Jurkat, Clone E6-1 (cell line): Measurements from ENCODE around the gene ZNF532.
"Not testable (repeated sequence)": the region's sequence is repeated elsewhere in the genome, so short reads cannot be mapped to it uniquely, and the experiment has no call there.

Experiments used
- DNase-seq: peaks from one replicate; pipeline ENCODE4 v3.0.0-alpha.2; 2011; ENCODE audit warnings: low read depth, low spot score
- H3K4me3 ChIP-seq: 2 replicates; pipeline ENCODE4 v1.5.1; 2011; ENCODE audit warnings: mild to moderate bottlenecking, low read length, control low read depth, moderate library complexity

The ZNF532 gene

GRCh38 chr18:58894930-58895329 is 30.3 kb downstream of the ZNF532 start:
- H3K4me3 ChIP-seq, result no peak overlapping the region
- no peak for DNase-seq

- H3K4me3 ChIP-seq, result no peak overlapping the region
- no peak for DNase-seq
Observed at GRCh38 chr18:58895385-58895784, 30.7 kb downstream of the ZNF532 start.

GRCh38 chr18:58896268-58896667 is 31.6 kb downstream of the ZNF532 start:
- no peak for DNase-seq

GRCh38 chr18:58896734-58897508 is 32.2 kb downstream of the ZNF532 start:
- peak; percentile 12 for DNase-seq
- H3K4me3 ChIP-seq, result no peak overlapping the region

More at GRCh38 chr18:58896268-58896667, 31.6 kb downstream of the ZNF532 start:
- H3K4me3 ChIP-seq, result no peak overlapping the region

GRCh38 chr18:58898010-58898799 is 33.5 kb downstream of the ZNF532 start:
- H3K4me3 ChIP-seq, result no peak overlapping the region
- DNase-seq, result no peak

GRCh38 chr18:58900015-58900649 is 35.5 kb downstream of the ZNF532 start:
- no peak for DNase-seq
- no peak overlapping the region for H3K4me3 ChIP-seq

GRCh38 chr18:58901143-58901542 is 36.5 kb downstream of the ZNF532 start:
- DNase-seq, result no peak
- H3K4me3 ChIP-seq, result no peak overlapping the region

GRCh38 chr18:58901783-58902182 is 37.1 kb downstream of the ZNF532 start:
- no peak overlapping the region for H3K4me3 ChIP-seq
- DNase-seq, result no peak

- no peak overlapping the region for H3K4me3 ChIP-seq
- no peak for DNase-seq
Observed at GRCh38 chr18:58902961-58903360, 38.3 kb downstream of the ZNF532 start.

- no peak overlapping the region for H3K4me3 ChIP-seq
- no peak for DNase-seq
Observed at GRCh38 chr18:58903533-58903932, 38.9 kb downstream of the ZNF532 start.

- no peak for DNase-seq
- H3K4me3 ChIP-seq, result no peak overlapping the region
Observed at GRCh38 chr18:58905777-58906428, 41.2 kb downstream of the ZNF532 start.

GRCh38 chr18:58908006-58908405 is 43.3 kb downstream of the ZNF532 start:
- H3K4me3 ChIP-seq, result no peak overlapping the region
- DNase-seq, result no peak

- no peak for DNase-seq
- no peak overlapping the region for H3K4me3 ChIP-seq
Observed at GRCh38 chr18:58909521-58909920, 44.8 kb downstream of the ZNF532 start.

- H3K4me3 ChIP-seq, result no peak overlapping the region
- no peak for DNase-seq
Observed at GRCh38 chr18:58911241-58911640, 46.6 kb downstream of the ZNF532 start.

GRCh38 chr18:58911766-58912165 is 47.1 kb downstream of the ZNF532 start:
- no peak overlapping the region for H3K4me3 ChIP-seq
- DNase-seq, result no peak

GRCh38 chr18:58915006-58915799 is 50.5 kb downstream of the ZNF532 start:
- no peak for DNase-seq
- no peak overlapping the region for H3K4me3 ChIP-seq

GRCh38 chr18:58915995-58916394 is 51.3 kb downstream of the ZNF532 start:
- no peak overlapping the region for H3K4me3 ChIP-seq
- DNase-seq, result no peak

GRCh38 chr18:58919934-58920333 is 55.3 kb downstream of the ZNF532 start:
- not testable (repeated sequence) for H3K4me3 ChIP-seq, DNase-seq

GRCh38 chr18:58922995-58923394 is 58.3 kb downstream of the ZNF532 start:
- H3K4me3 ChIP-seq, result no peak overlapping the region

More at GRCh38 chr18:58922995-58923394, 58.3 kb downstream of the ZNF532 start:
- DNase-seq, result no peak
